Suprapubic skin (tissue), 3 donors: ENCODE results near the gene TMEM74B.

Source experiments
- CTCF ChIP-seq, 2 donors: fragments of 200-600 bp in 1 of 2; fragments of 450-650 bp in 1 of 2; sonication (generic) in 1 of 2; IDR thresholded peaks; one replicate each; pipeline ENCODE4 v1.5.1; 2016 to 2019; ENCODE audit warnings: antibody characterized with exemption in 2 of 2, mild to moderate bottlenecking in 1 of 2, moderate library complexity in 1 of 2
- EP300 ChIP-seq: sonication (generic); formaldehyde crosslinking; IDR thresholded peaks from one replicate; pipeline ENCODE4 v1.6.1; 2017; ENCODE audit warnings: antibody characterized with exemption

- TF ChIP-seq CTCF (IDR thresholded peaks at IDR 0.05) (no peak), EP300 (no peak)
Observed at GRCh38 chr20:1186367-1186991, 1.7 kb upstream of the TMEM74B start.
